Left lung (tissue), 10 donors: Measurements from ENCODE around the gene AZIN2. TPM values are rescaled to one million over a fixed set of nuclear protein-coding genes. Genes with fewer than 3 reads are reported as not detected.
"Not testable (repeated sequence)": the region's sequence is repeated elsewhere in the genome, so short reads cannot be mapped to it uniquely, and the experiment has no call there.

Experiments used
- ATAC-seq: fragments of 200-7000 bp; cut with Tn5 transposase; one replicate; pipeline ENCODE4 v1.9.1; 2020; ENCODE audit warnings: moderate library complexity
- DNase-seq, 4 donors: peaks; one replicate each; pipeline ENCODE4 v3.0.0-alpha.2; 2013 to 2020
- H3K27ac ChIP-seq, 2 donors: fragments of 200-600 bp; sonication (generic) in 1 of 2; one replicate each; pipeline versions ENCODE4 v1.5.0 to v1.8.0; 2020 to 2021
- H3K27me3 ChIP-seq, 2 donors: fragments of 200-600 bp; sonication (generic) in 1 of 2; one replicate each; pipeline versions ENCODE4 v1.5.0 to v1.8.0; 2020 to 2021
- H3K36me3 ChIP-seq, 2 donors: fragments of 200-600 bp; sonication (generic) in 1 of 2; one replicate each; pipeline versions ENCODE4 v1.5.0 to v1.8.0; 2020 to 2021
- H3K4me1 ChIP-seq, 2 donors: fragments of 200-600 bp; one replicate each; pipeline ENCODE4 v1.8.0; 2021
- H3K4me3 ChIP-seq, 2 donors: fragments of 200-600 bp; sonication (generic) in 1 of 2; one replicate each; pipeline versions ENCODE4 v1.5.0 to v1.8.0; 2020 to 2021; ENCODE audit warnings: mild to moderate bottlenecking in 1 of 2
- H3K9me3 ChIP-seq, 2 donors: fragments of 200-600 bp; sonication (generic) in 1 of 2; one replicate each; pipeline versions ENCODE4 v1.5.0 to v1.8.0; 2020 to 2021
- CTCF ChIP-seq, 2 donors: fragments of 200-600 bp; sonication (generic) in 1 of 2; IDR thresholded peaks; one replicate each; pipeline versions ENCODE4 v1.5.0 to v1.8.0; 2021; ENCODE audit warnings: antibody characterized with exemption in 2 of 2
- intact Hi-C, 2 donors: fragments of 100-400 bp; cut with DNase I; formaldehyde crosslinking; loops; one replicate each; pipeline versions ENCODE4 v1.11.2 to v1.14.2; 2022
- polyA plus RNA-seq, 6 donors: library from polyadenylated mRNA; unstranded; fragments of 120-200 nt; gene quantifications; one replicate each; pipeline ENCODE4 v1.2.1, GENCODE V29; 2013; ENCODE audit not compliant: insufficient read length in 6 of 6
- total RNA-seq, 2 donors: library from RNA; stranded (reverse); fragmentation: NEBNext Ultra II Directional; extraction: Animal tissue kit (Norgen Biotek cat#: 25700); gene quantifications; one replicate each; pipeline ENCODE4 v1.2.1, GENCODE V29; 2021
- donor health status: DM: no; HTN: yes; CAD: no.
- donor health status: DM: no; HTN: no; CAD: no.

AZIN2 gene
- total and polyA plus RNA-seq, 8 donors: 2.3 to 13.1 (median 8.6) TPM

GRCh38 chr1:33056426-33056825 is 24.5 kb upstream of the AZIN2 start:
- intact Hi-C loops: no loop called here

GRCh38 chr1:33057095-33057494 is 23.9 kb upstream of the AZIN2 start:
- ATAC-seq: no peak
- Histone ChIP-seq H3K27me3 (no peaks in the 10 kb centered on the region), H3K4me1 (peaks cover 4 to 13% of the 10 kb centered on the region in 2 donors), H3K4me3 (no peak overlapping the region), H3K27ac (no peak overlapping the region), H3K9me3 (peaks cover 0 to 5% of the 10 kb centered on the region in 2 donors), H3K36me3 (no peaks in the 10 kb centered on the region)
- no peak for TF ChIP-seq CTCF (IDR thresholded peaks at IDR 0.05)
- DNase-seq: no peak
- intact Hi-C loops: no loop called here

More at GRCh38 chr1:33056426-33056825, 24.5 kb upstream of the AZIN2 start:
- Histone ChIP-seq H3K27me3 (no peaks in the 10 kb centered on the region), H3K9me3 (no peaks in the 10 kb centered on the region), H3K27ac (no peak overlapping the region), H3K4me1 (peaks cover 4 to 13% of the 10 kb centered on the region in 2 donors), H3K4me3 (no peak overlapping the region), H3K36me3 (no peaks in the 10 kb centered on the region)
- no peak for ATAC-seq
- no peak for DNase-seq
- no peak for TF ChIP-seq CTCF (IDR thresholded peaks at IDR 0.05)

GRCh38 chr1:33060579-33061083 is 20.3 kb upstream of the AZIN2 start:
- Histone ChIP-seq H3K9me3 (peaks cover 0 to 41% of the 10 kb centered on the region in 2 donors), H3K27me3 (no peaks in the 10 kb centered on the region), H3K4me1 (peaks cover 4 to 5% of the 10 kb centered on the region in 2 donors), H3K27ac (no peak overlapping the region), H3K4me3 (no peak overlapping the region), H3K36me3 (no peaks in the 10 kb centered on the region)
- DNase-seq (peak in 1 of 4 donors; percentile 66), ATAC-seq (peak; percentile 90)
- TF ChIP-seq CTCF (IDR thresholded peaks at IDR 0.05): no peak
- intact Hi-C loops: no loop called here

- TF ChIP-seq CTCF (IDR thresholded peaks at IDR 0.05): no peak
- Histone ChIP-seq H3K27ac (no peak overlapping the region), H3K4me1 (peaks cover 0 to 4% of the 10 kb centered on the region in 2 donors), H3K27me3 (no peaks in the 10 kb centered on the region), H3K36me3 (no peaks in the 10 kb centered on the region), H3K4me3 (no peak overlapping the region), H3K9me3 (peaks cover 0 to 51% of the 10 kb centered on the region in 2 donors)
- intact Hi-C loops: no loop called here
- ATAC-seq (no peak), DNase-seq (no peak)
Measured at GRCh38 chr1:33061834-33062233, 19.1 kb upstream of the AZIN2 start.

- H3K27ac ChIP-seq, H3K4me3 ChIP-seq, DNase-seq, H3K27me3 ChIP-seq, H3K4me1 ChIP-seq, ATAC-seq, intact Hi-C loops, H3K36me3 ChIP-seq: not testable (repeated sequence)
- H3K9me3 ChIP-seq: peaks cover 0 to 51% of the 10 kb centered on the region in 2 donors
Measured at GRCh38 chr1:33064284-33064683, 16.7 kb upstream of the AZIN2 start.

GRCh38 chr1:33065301-33065700 is 15.7 kb upstream of the AZIN2 start:
- ATAC-seq: no peak
- Histone ChIP-seq H3K9me3 (peaks cover 0 to 51% of the 10 kb centered on the region in 2 donors), H3K4me3 (no peak overlapping the region), H3K36me3 (no peaks in the 10 kb centered on the region), H3K27ac (no peak overlapping the region), H3K27me3 (no peaks in the 10 kb centered on the region), H3K4me1 (peaks cover 0 to 4% of the 10 kb centered on the region in 2 donors)
- no peak for TF ChIP-seq CTCF (IDR thresholded peaks at IDR 0.05)
- no peak for DNase-seq
- intact Hi-C loops: no loop called here

GRCh38 chr1:33066477-33066876 is 14.5 kb upstream of the AZIN2 start:
- H3K27ac ChIP-seq, ATAC-seq, DNase-seq, H3K36me3 ChIP-seq, H3K4me3 ChIP-seq, H3K27me3 ChIP-seq, H3K4me1 ChIP-seq, intact Hi-C loops: not testable (repeated sequence)
- peaks cover 0 to 51% of the 10 kb centered on the region in 2 donors for H3K9me3 ChIP-seq

GRCh38 chr1:33068108-33068507 is 12.8 kb upstream of the AZIN2 start:
- H3K4me3 ChIP-seq, ATAC-seq, H3K4me1 ChIP-seq, DNase-seq, H3K27ac ChIP-seq, H3K27me3 ChIP-seq, H3K36me3 ChIP-seq, intact Hi-C loops: not testable (repeated sequence)
- peaks cover 0 to 36% of the 10 kb centered on the region in 2 donors for H3K9me3 ChIP-seq
